ENCODE data around the gene HMGCL.

GRCh38 chr1:23798662-23799142, 26.5 kb downstream of the HMGCL start:
- TF ChIP-seq CTCF (conservative IDR thresholded peaks at IDR 0.05 in 1 of 2, IDR thresholded peaks at IDR 0.05 in 1 of 2; ENCODE audit: low read depth in 1 of 2, low read length in 2 of 2) (no peak), EZH2 (IDR thresholded peaks at IDR 0.05; ENCODE audit: low read length, missing control alignments) (no peak)

All from fibroblast of lung (primary cell).